H1 (cell line): Measurements from ENCODE around the gene SNAP25. TPM values are rescaled to one million over a fixed set of nuclear protein-coding genes. Genes with fewer than 3 reads are reported as not detected.

ENCODE experiments used
- CTCF ChIA-PET: fragments of 300-600 bp; sonication (Branson Sonifier 250); formaldehyde crosslinking; loops from one replicate; lab custom pipeline; 2021; ENCODE audit not compliant: partially characterized antibody; lab: Charles Lee
- POLR2A ChIA-PET: fragments of 300-600 bp; sonication (Branson Sonifier 250); formaldehyde crosslinking; loops from one replicate; lab custom pipeline; 2021; ENCODE audit warnings: inconsistent platforms; ENCODE audit not compliant: partially characterized antibody; lab: Charles Lee
- DNase-seq, 2 experiments: peaks; one replicate each; pipeline versions ENCODE4 v3.0.0 to v3.0.0-alpha.2; 2010 to 2022; ENCODE audit warnings: low spot score in 2 of 2, low read depth in 1 of 2, mixed read lengths in 1 of 2
- FAIRE-seq: peaks from 2 replicates; lab custom pipeline; 2011; peaks lifted over from hg19 to GRCh38; lab: Jason Lieb, UNC
- H2AFZ ChIP-seq: 2 replicates; pipeline ENCODE4 v1.8.1; 2012; ENCODE audit warnings: low read length, inconsistent platforms
- H2AK5ac ChIP-seq: 2 replicates; pipeline ENCODE4 v1.6.1; 2013; ENCODE audit warnings: low read depth, low read length
- H2BK120ac ChIP-seq: replicated peaks from 2 replicates; pipeline ENCODE3; 2013; ENCODE audit warnings: low read depth, low read length, inconsistent platforms
- H2BK12ac ChIP-seq: 2 replicates; pipeline ENCODE4 v1.6.1; 2013; ENCODE audit warnings: low read depth, low read length
- H2BK15ac ChIP-seq: 2 replicates; pipeline ENCODE4 v1.6.1; 2013; ENCODE audit warnings: low read length
- H2BK20ac ChIP-seq: 2 replicates; pipeline ENCODE4 v1.6.1; 2013; ENCODE audit warnings: low read length
- H2BK5ac ChIP-seq: 2 replicates; pipeline ENCODE4 v1.6.1; 2013; ENCODE audit warnings: low read depth, low read length
- H3K14ac ChIP-seq: 2 replicates; pipeline ENCODE4 v1.6.1; 2013; ENCODE audit warnings: inconsistent platforms; ENCODE audit not compliant: insufficient read length
- H3K18ac ChIP-seq: 2 replicates; pipeline ENCODE4 v1.6.1; 2013; ENCODE audit warnings: low read length; ENCODE audit errors: extremely low read depth
- H3K23ac ChIP-seq: 2 replicates; pipeline ENCODE4 v1.6.1; 2013; ENCODE audit warnings: inconsistent platforms; ENCODE audit not compliant: insufficient read length
- H3K23me2 ChIP-seq: 2 replicates; pipeline ENCODE4 v1.6.1; 2013; ENCODE audit warnings: low read depth, low read length
- H3K27ac ChIP-seq: 2 replicates; pipeline ENCODE4 v1.6.1; 2011; ENCODE audit warnings: low read depth, low read length, inconsistent platforms
- H3K27me3 ChIP-seq, 4 experiments: replicated peaks in 1 of 4; 1 replicate in 1 of 4; 2 replicates in 3 of 4; pipeline versions ENCODE4 v1.6.1 to v1.8.1; 2011 to 2013; ENCODE audit warnings: low read length in 3 of 4, mild to moderate bottlenecking in 3 of 4, inconsistent platforms in 2 of 4, mixed read lengths in 2 of 4, moderate library complexity in 1 of 4; ENCODE audit not compliant: control insufficient read depth in 3 of 4, insufficient read depth in 3 of 4; ENCODE audit errors: extremely low read depth in 1 of 4
- H3K36me3 ChIP-seq, 4 experiments: 2 replicates each; pipeline versions ENCODE4 v1.6.1 to v1.8.1; 2011 to 2013; ENCODE audit warnings: mild to moderate bottlenecking in 4 of 4, low read length in 3 of 4, moderate library complexity in 2 of 4, control low read depth in 1 of 4, inconsistent platforms in 1 of 4; ENCODE audit not compliant: insufficient read depth in 4 of 4, control insufficient read depth in 2 of 4
- H3K4ac ChIP-seq: replicated peaks from 2 replicates; pipeline ENCODE3; 2013; ENCODE audit warnings: low read length, low read depth, mixed read lengths, inconsistent platforms; ENCODE audit not compliant: insufficient read length
- H3K4me1 ChIP-seq, 4 experiments: replicated peaks in 1 of 4; 1 replicate in 1 of 4; 2 replicates in 3 of 4; pipeline versions ENCODE4 v1.6.1 to v1.8.1; 2011 to 2013; ENCODE audit warnings: low read length in 3 of 4, inconsistent platforms in 2 of 4, mixed read lengths in 1 of 4; ENCODE audit not compliant: insufficient read depth in 4 of 4, control insufficient read depth in 3 of 4
- H3K4me2 ChIP-seq, 2 experiments: 2 replicates each; pipeline versions ENCODE4 v1.6.1 to v1.8.1; 2011 to 2013; ENCODE audit warnings: low read depth in 2 of 2, low read length in 2 of 2, control low read depth in 1 of 2, inconsistent platforms in 1 of 2, mild to moderate bottlenecking in 1 of 2; ENCODE audit not compliant: insufficient read depth in 1 of 2
- H3K4me3 ChIP-seq, 4 experiments: fragments of 200-600, 300-600 bp in 1 of 4; sonication (generic), shearing (Covaris generic), sonication (Bioruptor Twin) in 1 of 4; 2 replicates each; pipeline versions ENCODE4 v1.5.1 to v1.8.1; 2011 to 2016; ENCODE audit warnings: low read length in 4 of 4, low read depth in 3 of 4, control low read depth in 2 of 4, inconsistent platforms in 2 of 4, mild to moderate bottlenecking in 2 of 4, mixed read lengths in 1 of 4, moderate library complexity in 1 of 4; ENCODE audit not compliant: insufficient read depth in 2 of 4; ENCODE audit errors: extremely low read depth in 1 of 4
- H3K56ac ChIP-seq: replicated peaks from 2 replicates; pipeline ENCODE3; 2013; ENCODE audit warnings: low read depth, mild to moderate bottlenecking, mixed read lengths, low read length, inconsistent platforms; ENCODE audit not compliant: insufficient read length
- H3K79me1 ChIP-seq: 2 replicates; pipeline ENCODE4 v1.6.1; 2013; ENCODE audit warnings: low read depth, low read length, control low read depth
- H3K79me2 ChIP-seq, 2 experiments: 2 replicates each; pipeline versions ENCODE4 v1.6.1 to v1.8.1; 2012 to 2013; ENCODE audit warnings: low read length in 2 of 2, mild to moderate bottlenecking in 2 of 2, inconsistent platforms in 1 of 2; ENCODE audit not compliant: insufficient read depth in 2 of 2, control insufficient read depth in 1 of 2
- H3K9ac ChIP-seq, 4 experiments: replicated peaks in 1 of 4; 1 replicate in 1 of 4; 2 replicates in 3 of 4; pipeline versions ENCODE4 v1.6.1 to v1.8.1; 2011 to 2013; ENCODE audit warnings: low read depth in 3 of 4, low read length in 3 of 4, control low read depth in 2 of 4, mild to moderate bottlenecking in 2 of 4, moderate library complexity in 2 of 4, inconsistent platforms in 1 of 4; ENCODE audit errors: extremely low read depth in 1 of 4
- H3K9me3 ChIP-seq, 2 experiments: 2 replicates each; pipeline versions ENCODE4 v1.6.1 to v1.8.1; 2012 to 2013; ENCODE audit warnings: mild to moderate bottlenecking in 2 of 2, moderate library complexity in 2 of 2, control low read depth in 1 of 2, inconsistent platforms in 1 of 2, low read depth in 1 of 2, low read length in 1 of 2, mixed read lengths in 1 of 2; ENCODE audit not compliant: insufficient read depth in 2 of 2
- H4K20me1 ChIP-seq, 2 experiments: replicated peaks in 1 of 2; 2 replicates each; pipeline versions ENCODE3 to v1.8.1; 2011 to 2013; ENCODE audit warnings: inconsistent platforms in 2 of 2, low read length in 2 of 2, mild to moderate bottlenecking in 1 of 2; ENCODE audit not compliant: insufficient read depth in 2 of 2, control insufficient read depth in 1 of 2
- H4K5ac ChIP-seq: 2 replicates; pipeline ENCODE4 v1.6.1; 2013; ENCODE audit warnings: low read length, low read depth, mixed read lengths, inconsistent platforms; ENCODE audit not compliant: insufficient read length
- H4K8ac ChIP-seq: 2 replicates; pipeline ENCODE4 v1.8.0; 2013; ENCODE audit warnings: mild to moderate bottlenecking, moderate library complexity, low read length, inconsistent platforms; ENCODE audit not compliant: insufficient read depth; ENCODE audit errors: extremely low read depth
- H4K91ac ChIP-seq: replicated peaks from 2 replicates; pipeline ENCODE3; 2013; ENCODE audit warnings: low read length, mixed read lengths, inconsistent platforms; ENCODE audit not compliant: insufficient read length
- CREB1 ChIP-seq: IDR thresholded peaks from 2 replicates; pipeline ENCODE4 v1.6.1; 2012; ENCODE audit warnings: inconsistent platforms
- HDAC6 ChIP-seq: IDR thresholded peaks from one replicate; pipeline ENCODE4 v1.7.1; 2012; ENCODE audit warnings: low read depth, mild to moderate bottlenecking, inconsistent platforms, low read length, moderate library complexity
- POU5F1 ChIP-seq: IDR thresholded peaks from 2 replicates; pipeline ENCODE4 v1.6.1; 2011; ENCODE audit warnings: low read depth, mild to moderate bottlenecking, low read length, moderate library complexity
- WGBS, 2 experiments: shearing (Covaris generic) in 1 of 2; methylation state at CpG; one replicate each; pipeline versions ENCODE4 v1.1.6 to v1.1.7; 2013 to 2015; ENCODE audit warnings: low lambda C conversion rate in 2 of 2, mixed read lengths in 2 of 2, inconsistent platforms in 1 of 2, low coverage in 1 of 2, missing lambda C conversion rate in 1 of 2; ENCODE audit not compliant: insufficient replicate concordance in 2 of 2, insufficient coverage in 1 of 2, insufficient read length in 1 of 2; ENCODE audit errors: extremely low coverage in 1 of 2, missing lambda C conversion rate in 1 of 2; 5-methylcytosine and 5-hydroxymethylcytosine counted together
- polyA plus RNA-seq, 7 experiments: library from polyadenylated mRNA; depleted of rRNA in 3 of 7; stranded (reverse) in 5 of 7; unstranded in 2 of 7; fragments of >200 nt in 5 of 7; fragments of 200-250 nt in 2 of 7; gene quantifications; 1 replicate in 5 of 7; 2 replicates in 1 of 7; 4 replicates in 1 of 7; pipeline versions ENCODE4 v1.2.1 to v1.2.3, GENCODE V29; 2011 to 2013; ENCODE audit warnings: missing spikeins in 2 of 7, mixed read lengths in 2 of 7
- total RNA-seq: library from RNA; stranded (reverse); fragmentation: NEBNext Ultra II Directional; extraction: Animal tissue kit (Norgen Biotek cat#: 25700); gene quantifications from 2 replicates; pipeline ENCODE4 v1.2.1, GENCODE V29; 2021
- TF ChIP-seq, protein P1 (sequence below), 3 experiments: IDR thresholded peaks; 1 replicate in 2 of 3; 2 replicates in 1 of 3; pipeline versions ENCODE4 v1.5.1 to v1.6.1; 2011; ENCODE audit warnings: low read length in 3 of 3, mild to moderate bottlenecking in 3 of 3, inconsistent platforms in 2 of 3, low read depth in 1 of 3, moderate library complexity in 1 of 3; ENCODE audit not compliant: insufficient read depth in 1 of 3; ENCODE audit errors: control extremely low read depth in 1 of 3
- TF ChIP-seq, protein P2 (sequence below): IDR thresholded peaks from 2 replicates; pipeline ENCODE4 v1.6.1; 2011; ENCODE audit warnings: low read length, improper control_type of control experiment

SNAP25 gene
- total and polyA plus RNA-seq, 2 of the 8 experiments (the other 6 are each of a cell fraction or from before 2014, with no cell fraction given), result 0.51 to 0.52 TPM

DNA sequence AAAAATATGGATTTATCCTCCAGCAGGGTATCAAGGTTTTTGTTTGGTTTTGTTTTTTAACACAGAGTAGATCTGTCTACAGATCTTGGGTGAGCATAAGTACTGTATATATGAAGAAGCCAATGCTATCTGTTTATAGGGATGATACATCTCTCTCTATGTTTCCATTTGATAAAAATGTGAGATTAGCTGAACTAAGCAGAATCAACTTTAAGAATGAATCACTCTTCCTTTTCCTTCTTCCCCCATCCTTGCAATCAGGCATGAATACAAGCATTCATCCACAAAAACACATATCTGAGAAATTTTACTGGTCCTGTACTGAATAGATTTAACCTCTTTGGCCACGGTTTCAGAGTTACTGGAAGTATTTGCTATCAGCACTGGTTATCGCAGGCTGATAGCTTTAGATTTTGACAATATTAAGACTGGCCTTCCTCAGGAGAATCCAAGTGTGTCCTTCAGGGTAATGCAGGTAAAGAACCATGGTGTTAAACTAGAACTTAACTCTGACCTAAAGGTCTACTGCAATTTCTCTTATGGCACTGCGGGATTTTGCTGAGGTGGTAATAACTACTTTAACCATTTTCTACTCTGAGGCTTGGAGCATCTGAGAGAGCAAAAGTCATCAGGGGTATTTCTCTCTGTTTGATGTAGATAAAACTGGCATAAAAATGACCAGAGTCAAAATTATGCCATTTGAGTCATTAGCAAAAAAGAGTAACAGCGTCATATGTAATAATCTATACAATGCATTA lies 1.5 kb downstream of the SNAP25 start:
- DNase-seq (no peak), FAIRE-seq (no peak)
- no peak overlapping the region for H3K4ac ChIP-seq
- H3K4me2 ChIP-seq, result no peak overlapping the region; a peak in 1 of 4 replicates
- H3K27me3 ChIP-seq, result peaks cover 0 to 5% (median 0%) of the 10 kb centered on the region in 4 experiments; a peak in 2 of 7 replicates
- H3K79me2 ChIP-seq, result no peaks in the 10 kb centered on the region
- H4K8ac ChIP-seq, result no peak overlapping the region
- no peak overlapping the region for H4K5ac ChIP-seq
- no peak overlapping the region for H3K18ac ChIP-seq
- no peak overlapping the region for H2BK12ac ChIP-seq
- no peak overlapping the region for H2BK5ac ChIP-seq
- CTCF ChIA-PET, result interaction anchor here (0.6 to 2.7 kb wide), 3 partner anchors 96 to 138 kb away, joined by 3 to 8 read pairs (median 4); no protein-coding TSS in a partner anchor
- no peak overlapping the region for H3K9ac ChIP-seq
- peaks cover 21% of the 10 kb centered on the region for H3K23me2 ChIP-seq
- no peak overlapping the region for H3K14ac ChIP-seq
- no peak overlapping the region for H3K27ac ChIP-seq
- no peaks in the 10 kb centered on the region for H3K36me3 ChIP-seq
- H2BK20ac ChIP-seq, result no peak overlapping the region
- H3K4me1 ChIP-seq, result peaks cover 0 to 10% (median 1%) of the 10 kb centered on the region in 4 experiments; a peak in 2 of 7 replicates
- POLR2A ChIA-PET, result interaction anchor here (0.7 kb wide), 1 partner anchor 253 kb away, joined by 3 read pairs; no protein-coding TSS in a partner anchor
- H2BK120ac ChIP-seq, result no peak overlapping the region
- no peak overlapping the region for H2BK15ac ChIP-seq
- no peak overlapping the region for H4K91ac ChIP-seq
- no peak overlapping the region for H3K56ac ChIP-seq
- no peak overlapping the region for H2AFZ ChIP-seq
- 93% methylated on average over 4 of the region's 4 CpGs; no CpG with 5 or more reads in 1 of the 2 experiments for WGBS, 2 experiments
- H3K9me3 ChIP-seq, result no peaks in the 10 kb centered on the region
- H3K4me3 ChIP-seq, result no peak overlapping the region
- no peaks in the 10 kb centered on the region for H3K79me1 ChIP-seq
- no peak overlapping the region for H3K23ac ChIP-seq
- H2AK5ac ChIP-seq, result no peak overlapping the region
- TF ChIP-seq HDAC6 (no peak), CREB1 (no peak), POU5F1 (no peak)
- TF ChIP-seq, protein P1, sequence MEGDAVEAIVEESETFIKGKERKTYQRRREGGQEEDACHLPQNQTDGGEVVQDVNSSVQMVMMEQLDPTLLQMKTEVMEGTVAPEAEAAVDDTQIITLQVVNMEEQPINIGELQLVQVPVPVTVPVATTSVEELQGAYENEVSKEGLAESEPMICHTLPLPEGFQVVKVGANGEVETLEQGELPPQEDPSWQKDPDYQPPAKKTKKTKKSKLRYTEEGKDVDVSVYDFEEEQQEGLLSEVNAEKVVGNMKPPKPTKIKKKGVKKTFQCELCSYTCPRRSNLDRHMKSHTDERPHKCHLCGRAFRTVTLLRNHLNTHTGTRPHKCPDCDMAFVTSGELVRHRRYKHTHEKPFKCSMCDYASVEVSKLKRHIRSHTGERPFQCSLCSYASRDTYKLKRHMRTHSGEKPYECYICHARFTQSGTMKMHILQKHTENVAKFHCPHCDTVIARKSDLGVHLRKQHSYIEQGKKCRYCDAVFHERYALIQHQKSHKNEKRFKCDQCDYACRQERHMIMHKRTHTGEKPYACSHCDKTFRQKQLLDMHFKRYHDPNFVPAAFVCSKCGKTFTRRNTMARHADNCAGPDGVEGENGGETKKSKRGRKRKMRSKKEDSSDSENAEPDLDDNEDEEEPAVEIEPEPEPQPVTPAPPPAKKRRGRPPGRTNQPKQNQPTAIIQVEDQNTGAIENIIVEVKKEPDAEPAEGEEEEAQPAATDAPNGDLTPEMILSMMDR (IDR thresholded peaks at IDR 0.05; ENCODE audit: control extremely low read depth in 1 of 3, insufficient read depth in 1 of 3, low read depth in 1 of 3, low read length in 3 of 3), result no peak
- TF ChIP-seq, protein P2, sequence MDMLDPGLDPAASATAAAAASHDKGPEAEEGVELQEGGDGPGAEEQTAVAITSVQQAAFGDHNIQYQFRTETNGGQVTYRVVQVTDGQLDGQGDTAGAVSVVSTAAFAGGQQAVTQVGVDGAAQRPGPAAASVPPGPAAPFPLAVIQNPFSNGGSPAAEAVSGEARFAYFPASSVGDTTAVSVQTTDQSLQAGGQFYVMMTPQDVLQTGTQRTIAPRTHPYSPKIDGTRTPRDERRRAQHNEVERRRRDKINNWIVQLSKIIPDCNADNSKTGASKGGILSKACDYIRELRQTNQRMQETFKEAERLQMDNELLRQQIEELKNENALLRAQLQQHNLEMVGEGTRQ, result no peak
- TF ChIP-seq, all 59 proteins: peak for 0
- H4K20me1 ChIP-seq, result peaks cover 0 to 2% of the 10 kb centered on the region in 2 experiments
